Aorta (tissue), 5 donors: ENCODE data around the gene PFKFB4. TPM values are rescaled to one million over a fixed set of nuclear protein-coding genes. Genes with fewer than 3 reads are reported as not detected.

Experiments
- ATAC-seq: fragments of 200-7000 bp; cut with Tn5 transposase; one replicate; pipeline ENCODE4 v1.9.1; 2022; ENCODE audit warnings: moderate library complexity; ENCODE audit not compliant: low FRiP score
- DNase-seq, 2 donors: peaks; one replicate each; pipeline ENCODE4 v3.0.0-alpha.2; 2020
- H3K27ac ChIP-seq, 2 donors: one replicate each; pipeline ENCODE4 v1.5.1; 2013; ENCODE audit warnings: low read length in 2 of 2, mild to moderate bottlenecking in 2 of 2, moderate library complexity in 2 of 2, control low read depth in 1 of 2, inconsistent platforms in 1 of 2, low read depth in 1 of 2
- H3K27me3 ChIP-seq, 2 donors: one replicate each; pipeline ENCODE4 v1.6.1; 2013; ENCODE audit warnings: control low read depth in 1 of 2, low read length in 1 of 2, mild to moderate bottlenecking in 1 of 2, moderate library complexity in 1 of 2; ENCODE audit not compliant: insufficient read depth in 2 of 2, control insufficient read depth in 1 of 2
- H3K36me3 ChIP-seq, 2 donors: one replicate each; pipeline ENCODE4 v1.6.1; 2013; ENCODE audit warnings: control low read depth in 1 of 2, low read length in 1 of 2, mild to moderate bottlenecking in 1 of 2; ENCODE audit not compliant: insufficient read depth in 2 of 2, control insufficient read depth in 1 of 2
- H3K4me1 ChIP-seq, 2 donors: one replicate each; pipeline ENCODE4 v1.6.1; 2013; ENCODE audit warnings: low read length in 2 of 2, control low read depth in 1 of 2, mild to moderate bottlenecking in 1 of 2, moderate library complexity in 1 of 2; ENCODE audit not compliant: insufficient read depth in 2 of 2, control insufficient read depth in 1 of 2
- H3K4me3 ChIP-seq, 2 donors: one replicate each; pipeline ENCODE4 v1.5.1; 2013; ENCODE audit warnings: low read length in 2 of 2, control low read depth in 1 of 2, mild to moderate bottlenecking in 1 of 2
- H3K9me3 ChIP-seq: one replicate; pipeline ENCODE4 v1.6.1; 2013; ENCODE audit warnings: mild to moderate bottlenecking, low read length; ENCODE audit not compliant: control insufficient read depth
- WGBS, 2 donors: extraction: QIAGEN DNeasy Blood & Tissue Kit; methylation state at CpG; one replicate each; pipeline ENCODE4 v1.1.7; 2013; 5-methylcytosine and 5-hydroxymethylcytosine counted together
- intact Hi-C, 2 donors: fragments of 100-400 bp; cut with DNase I; formaldehyde crosslinking; loops; one replicate each; pipeline versions ENCODE4 v1.14.2 to v1.15.0; 2022
- polyA plus RNA-seq, 2 donors: library from polyadenylated mRNA; stranded (reverse); fragments of 200-250 nt; gene quantifications; one replicate each; pipeline ENCODE4 v1.2.3, GENCODE V29; 2013
- total RNA-seq, 2 donors: library from RNA; stranded (reverse); fragmentation: NEBNext Ultra II Directional; extraction: Animal tissue kit (Norgen Biotek cat#: 25700); gene quantifications; one replicate each; pipeline ENCODE4 v1.2.1, GENCODE V29; 2021
- donor health status: healthy with polysubstance abuse.
- donor health status: Bipolar disorder and iron deficiency.
- donor health status: DM: no; HTN: no; CAD: no.
- donor health status: DM: no; HTN: no; CAD: no.
- donor health status: DM: yes; HTN: yes; CAD: no.

PFKFB4 gene
- total and polyA plus RNA-seq, 4 donors: 2.8 to 14.6 (median 6.4) TPM

DNA sequence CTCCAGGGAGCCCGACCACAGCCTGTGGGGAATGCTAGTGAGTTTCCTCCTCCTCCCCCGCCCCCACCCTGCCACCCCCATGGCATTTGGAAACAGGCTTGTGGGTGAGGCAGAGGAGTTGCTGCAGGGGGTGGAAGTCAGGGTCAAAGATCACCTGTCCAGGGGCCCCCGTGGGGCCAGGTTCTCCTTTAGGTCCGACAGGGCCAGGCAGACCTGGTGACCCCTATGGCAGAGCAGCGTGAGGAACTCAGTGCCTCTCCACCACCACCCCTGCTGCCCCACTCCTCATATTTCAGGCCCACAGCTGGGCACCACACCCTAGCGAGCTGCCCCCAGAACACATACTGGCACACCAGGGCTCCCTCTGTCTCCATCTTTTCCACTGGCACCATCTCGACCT is 15.9 kb upstream of the PFKFB4 start:
- intact Hi-C loops: no loop called here

GRCh38 chr3:48571938-48572337 is 15.3 kb upstream of the PFKFB4 start:
- intact Hi-C loops: no loop called here
- 82 to 86% methylated on average over 12 of the region's 12 CpGs for WGBS, 2 donors
- DNase-seq: no peak
- H3K4me1 ChIP-seq: no peaks in the 10 kb centered on the region
- no peaks in the 10 kb centered on the region for H3K9me3 ChIP-seq
- no peak overlapping the region for H3K27ac ChIP-seq
- H3K36me3 ChIP-seq: no peaks in the 10 kb centered on the region
- no peak for ATAC-seq
- H3K4me3 ChIP-seq: no peak overlapping the region
- no peaks in the 10 kb centered on the region for H3K27me3 ChIP-seq

More for the DNA sequence above, 15.9 kb upstream of the PFKFB4 start:
- DNase-seq (no peak), ATAC-seq (no peak)
- no peak overlapping the region for H3K4me3 ChIP-seq
- 89% methylated on average over 5 to 7 of the region's 7 CpGs for WGBS, 2 donors
- no peaks in the 10 kb centered on the region for H3K4me1 ChIP-seq
- no peak overlapping the region for H3K27ac ChIP-seq
- no peaks in the 10 kb centered on the region for H3K27me3 ChIP-seq
- no peaks in the 10 kb centered on the region for H3K9me3 ChIP-seq
- no peaks in the 10 kb centered on the region for H3K36me3 ChIP-seq

- H3K4me1 ChIP-seq: no peaks in the 10 kb centered on the region
- ATAC-seq (no peak), DNase-seq (no peak)
- H3K27me3 ChIP-seq: no peaks in the 10 kb centered on the region
- WGBS, 2 donors: 90 to 93% methylated on average over 18 of the region's 18 CpGs
- no peak overlapping the region for H3K4me3 ChIP-seq
- H3K27ac ChIP-seq: no peak overlapping the region
- no peaks in the 10 kb centered on the region for H3K36me3 ChIP-seq
- H3K9me3 ChIP-seq: no peaks in the 10 kb centered on the region
- intact Hi-C loops: no loop called here
These were observed 13.3 kb upstream of the PFKFB4 start for GRCh38 chr3:48569808-48570450.

GRCh38 chr3:48569400-48569799 is 12.8 kb upstream of the PFKFB4 start:
- whole genome bisulfite sequencing, 2 donors: 89 to 92% methylated on average over 10 of the region's 10 CpGs

DNA sequence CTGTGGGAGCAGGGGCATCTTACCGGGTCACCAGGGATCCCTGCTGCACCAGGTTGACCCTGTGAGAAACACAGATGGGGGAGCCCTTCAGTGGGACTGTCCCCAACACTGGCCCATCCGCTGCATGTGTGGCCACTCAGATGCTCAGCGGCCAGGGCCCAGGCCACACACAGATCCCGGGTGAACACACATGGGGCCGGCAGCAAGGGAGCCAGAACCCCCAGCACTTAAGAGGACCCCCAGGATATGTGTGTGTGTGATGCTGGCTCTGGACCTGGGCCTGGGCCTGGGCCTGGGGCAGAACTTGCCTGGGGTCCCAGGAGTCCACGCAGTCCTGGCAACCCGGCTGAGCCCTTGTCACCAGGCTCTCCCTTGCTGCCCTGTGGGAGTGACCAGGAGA is 11.9 kb upstream of the PFKFB4 start:
- H3K4me1 ChIP-seq: no peaks in the 10 kb centered on the region
- no peak for ATAC-seq
- H3K27me3 ChIP-seq: no peaks in the 10 kb centered on the region
- no peak overlapping the region for H3K4me3 ChIP-seq
- H3K36me3 ChIP-seq: no peaks in the 10 kb centered on the region
- WGBS, 2 donors: 94 to 99% methylated on average over 7 of the region's 7 CpGs
- H3K27ac ChIP-seq: no peak overlapping the region
- no peak for DNase-seq
- intact Hi-C loops: no loop called here
- no peaks in the 10 kb centered on the region for H3K9me3 ChIP-seq

More at GRCh38 chr3:48569400-48569799, 12.8 kb upstream of the PFKFB4 start:
- no peaks in the 10 kb centered on the region for H3K27me3 ChIP-seq
- H3K36me3 ChIP-seq: no peaks in the 10 kb centered on the region
- ATAC-seq: no peak
- no peaks in the 10 kb centered on the region for H3K4me1 ChIP-seq
- intact Hi-C loops: no loop called here
- DNase-seq: no peak
- no peak overlapping the region for H3K4me3 ChIP-seq
- H3K27ac ChIP-seq: no peak overlapping the region
- H3K9me3 ChIP-seq: no peaks in the 10 kb centered on the region

GRCh38 chr3:48567500-48567899 is 10.9 kb upstream of the PFKFB4 start:
- no peaks in the 10 kb centered on the region for H3K9me3 ChIP-seq
- no peak overlapping the region for H3K27ac ChIP-seq
- H3K4me1 ChIP-seq: no peaks in the 10 kb centered on the region
- intact Hi-C loops: no loop called here
- H3K4me3 ChIP-seq: no peak overlapping the region
- DNase-seq (no peak), ATAC-seq (no peak)
- no peaks in the 10 kb centered on the region for H3K27me3 ChIP-seq
- no peaks in the 10 kb centered on the region for H3K36me3 ChIP-seq
- 89 to 91% methylated on average over 11 of the region's 11 CpGs for WGBS, 2 donors

DNA sequence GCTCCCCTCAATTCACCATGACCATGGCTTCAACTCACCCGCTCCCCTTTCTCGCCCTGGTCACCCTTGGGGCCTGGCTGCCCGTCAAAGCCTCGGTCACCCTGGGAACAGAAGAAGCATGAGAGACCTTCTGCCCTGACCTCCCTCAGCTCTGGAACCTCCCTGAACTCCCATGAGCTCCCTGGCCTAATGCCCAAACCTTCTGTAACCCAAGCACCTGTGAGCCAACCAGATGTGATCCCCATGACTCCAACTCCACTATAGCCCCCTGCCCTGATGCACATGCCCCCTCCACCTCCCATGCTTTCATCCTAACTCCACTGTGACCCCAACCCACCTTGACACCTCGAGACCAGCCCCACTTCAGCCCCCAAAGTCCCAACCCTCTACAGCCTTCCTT is 10.5 kb upstream of the PFKFB4 start:
- ATAC-seq: no peak
- WGBS, 2 donors: 94 to 96% methylated on average over 5 of the region's 5 CpGs

DNA sequence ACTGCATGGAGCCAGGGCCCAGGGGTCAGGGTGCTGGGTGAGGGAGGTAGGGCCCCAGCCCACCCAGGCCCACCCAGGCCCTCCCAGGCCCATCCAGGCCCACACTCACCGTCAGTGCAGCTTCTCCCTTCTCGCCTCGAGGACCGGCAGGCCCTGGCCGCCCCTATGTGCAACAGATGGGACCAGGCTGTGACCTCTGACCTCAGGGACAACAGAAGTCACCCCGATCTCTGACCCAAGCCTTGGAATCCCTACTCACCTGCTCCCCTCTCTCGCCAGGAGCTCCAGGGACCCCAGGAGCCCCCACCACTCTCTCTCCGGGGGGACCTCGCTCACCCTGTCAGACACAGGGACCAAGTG is 9.8 kb upstream of the PFKFB4 start:
- intact Hi-C loops: no loop called here
- H3K4me1 ChIP-seq: no peaks in the 10 kb centered on the region
- no peak overlapping the region for H3K27ac ChIP-seq
- DNase-seq (no peak), ATAC-seq (no peak)
- 82 to 94% methylated on average over 9 of the region's 9 CpGs for WGBS, 2 donors
- H3K36me3 ChIP-seq: no peaks in the 10 kb centered on the region
- H3K27me3 ChIP-seq: no peaks in the 10 kb centered on the region
- H3K4me3 ChIP-seq: no peak overlapping the region
- no peaks in the 10 kb centered on the region for H3K9me3 ChIP-seq

More for the DNA sequence above, 10.5 kb upstream of the PFKFB4 start:
- no peaks in the 10 kb centered on the region for H3K27me3 ChIP-seq
- no peak overlapping the region for H3K4me3 ChIP-seq
- H3K9me3 ChIP-seq: no peaks in the 10 kb centered on the region
- intact Hi-C loops: no loop called here
- DNase-seq: no peak
- no peaks in the 10 kb centered on the region for H3K4me1 ChIP-seq
- no peaks in the 10 kb centered on the region for H3K36me3 ChIP-seq
- no peak overlapping the region for H3K27ac ChIP-seq

- no peaks in the 10 kb centered on the region for H3K36me3 ChIP-seq
- WGBS, 2 donors: 69 to 74% methylated on average over 6 to 7 of the region's 7 CpGs
- DNase-seq (no peak), ATAC-seq (no peak)
- H3K4me3 ChIP-seq: no peak overlapping the region
- H3K4me1 ChIP-seq: no peaks in the 10 kb centered on the region
- intact Hi-C loops: no loop called here
- no peaks in the 10 kb centered on the region for H3K9me3 ChIP-seq
- no peak overlapping the region for H3K27ac ChIP-seq
- no peaks in the 10 kb centered on the region for H3K27me3 ChIP-seq
These were observed 9.2 kb upstream of the PFKFB4 start for GRCh38 chr3:48565591-48566400.
